ENCODE results near the gene ANHX. TPM values are rescaled to one million over a fixed set of nuclear protein-coding genes. Genes with fewer than 3 reads are reported as not detected.

Gene ANHX
- total RNA-seq, 1 experiment from 2014 or later: not detected

- ChIA-PET CTCF (no interaction called here), POLR2A (ENCODE audit: unreplicated experiment) (no interaction called here)
- Histone ChIP-seq H3F3A (ENCODE audit: insufficient read depth, low read depth) (no peaks in the 10 kb centered on the region), H3K27me3 (ENCODE audit: insufficient read depth, low read depth) (no peaks in the 10 kb centered on the region), H3K4me2 (no peak overlapping the region), H3K4me3 (no peak overlapping the region), H3K36me3 (ENCODE audit: low read depth) (no peaks in the 10 kb centered on the region), H2AFZ (no peak overlapping the region), H3K9me3 (ENCODE audit: insufficient read depth, low read depth) (0 out of 2 replicates have a peak, but pooled peaks cover 3% of the 10 kb centered on the region), H3K9me2 (ENCODE audit: insufficient read depth) (no peaks in the 10 kb centered on the region), H3K4me1 (replicated peaks; ENCODE audit: insufficient read depth) (no peaks in the 10 kb centered on the region), H3K79me2 (ENCODE audit: low read depth) (no peaks in the 10 kb centered on the region), H4K20me1 (ENCODE audit: insufficient read depth) (no peaks in the 10 kb centered on the region), H3K27ac (no peak overlapping the region)
- intact Hi-C loops (cut with micrococcal nuclease; ENCODE audit: unreplicated experiment): no loop called here
- BruUV-seq (replicated peaks): no TSS peak
- TF ChIP-seq EZH2 (IDR thresholded peaks at IDR 0.05; ENCODE audit: low read depth) (no peak), CTCF (conservative IDR thresholded peaks at IDR 0.05) (no peak)
- no peak for DNase-seq
These were observed 16.1 kb upstream of the ANHX start for GRCh38 chr12:133251732-133252131.

GRCh38 chr12:133236556-133236955 lies 879 bp upstream of the ANHX start:
- no peak overlapping the region for H2AFZ ChIP-seq
- DNase-seq: no peak
- no peaks in the 10 kb centered on the region for H3K9me2 ChIP-seq (ENCODE audit: insufficient read depth)
- H3K79me2 ChIP-seq (ENCODE audit: low read depth): no peaks in the 10 kb centered on the region
- no peaks in the 10 kb centered on the region for H3K4me1 ChIP-seq (replicated peaks; ENCODE audit: insufficient read depth)
- TF ChIP-seq EZH2 (IDR thresholded peaks at IDR 0.05; ENCODE audit: low read depth) (no peak), CTCF (conservative IDR thresholded peaks at IDR 0.05) (no peak)
- H4K20me1 ChIP-seq (ENCODE audit: insufficient read depth): no peaks in the 10 kb centered on the region
- intact Hi-C loops (cut with micrococcal nuclease; ENCODE audit: unreplicated experiment): no loop called here
- ChIA-PET POLR2A (ENCODE audit: unreplicated experiment) (no interaction called here), CTCF (no interaction called here)
- no peaks in the 10 kb centered on the region for H3F3A ChIP-seq (ENCODE audit: insufficient read depth, low read depth)
- BruUV-seq (replicated peaks): no TSS peak
- no peaks in the 10 kb centered on the region for H3K9me3 ChIP-seq (ENCODE audit: insufficient read depth, low read depth)
- H3K36me3 ChIP-seq (ENCODE audit: low read depth): no peaks in the 10 kb centered on the region
- no peak overlapping the region for H3K4me3 ChIP-seq
- H3K27ac ChIP-seq: no peak overlapping the region
- no peak overlapping the region for H3K4me2 ChIP-seq
- H3K27me3 ChIP-seq (ENCODE audit: insufficient read depth, low read depth): no peaks in the 10 kb centered on the region

- H3K4me1 ChIP-seq (replicated peaks; ENCODE audit: insufficient read depth): no peaks in the 10 kb centered on the region
- POLR2A ChIA-PET (ENCODE audit: unreplicated experiment): no interaction called here
- no peaks in the 10 kb centered on the region for H3K27me3 ChIP-seq (ENCODE audit: insufficient read depth, low read depth)
- H3K27ac ChIP-seq: no peak overlapping the region
- H3K4me2 ChIP-seq: no peak overlapping the region
- CTCF ChIA-PET: no interaction called here
- no peaks in the 10 kb centered on the region for H3K9me3 ChIP-seq (ENCODE audit: insufficient read depth, low read depth)
- no peaks in the 10 kb centered on the region for H3K36me3 ChIP-seq (ENCODE audit: low read depth)
- no peak overlapping the region for H2AFZ ChIP-seq
- no peaks in the 10 kb centered on the region for H3K79me2 ChIP-seq (ENCODE audit: low read depth)
- no peaks in the 10 kb centered on the region for H4K20me1 ChIP-seq (ENCODE audit: insufficient read depth)
- TF ChIP-seq EZH2 (IDR thresholded peaks at IDR 0.05; ENCODE audit: low read depth): no peak
- no peak for TF ChIP-seq CTCF (conservative IDR thresholded peaks at IDR 0.05)
- intact Hi-C loops (cut with micrococcal nuclease; ENCODE audit: unreplicated experiment): no loop called here
- H3K4me3 ChIP-seq: no peak overlapping the region
- H3F3A ChIP-seq (ENCODE audit: insufficient read depth, low read depth): no peaks in the 10 kb centered on the region
- no peak for DNase-seq
- no TSS peak for BruUV-seq (replicated peaks)
- no peaks in the 10 kb centered on the region for H3K9me2 ChIP-seq (ENCODE audit: insufficient read depth)
These were observed 467 bp upstream of the ANHX start for GRCh38 chr12:133236144-133236543.

Data from PC-9 (cell line).